ENCODE measurements around the gene MRPS10. TPM values are rescaled to one million over a fixed set of nuclear protein-coding genes. Genes with fewer than 3 reads are reported as not detected.

The MRPS10 gene
- total and polyA plus RNA-seq, 7 donors: 27.7 to 41.4 (median 33.0) TPM

DNA sequence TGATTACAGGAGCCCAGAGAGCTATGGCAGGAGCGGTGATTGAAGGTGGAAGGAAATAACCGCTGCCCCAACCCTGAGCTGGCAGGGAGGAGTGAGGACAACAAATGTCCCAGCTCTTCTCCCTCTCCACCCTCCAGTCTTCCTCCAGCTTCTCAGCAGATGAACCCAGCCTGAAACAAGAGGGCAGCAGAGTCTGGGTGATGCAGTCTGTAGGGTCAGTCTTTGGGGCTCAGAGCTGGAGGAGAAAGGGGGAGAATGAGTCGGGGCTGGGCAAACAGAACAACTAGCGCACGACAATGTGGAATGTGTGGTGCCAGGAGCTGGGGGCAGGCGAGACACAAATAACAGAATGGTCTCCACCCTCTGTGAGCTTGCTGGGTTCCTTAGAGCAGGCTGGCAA is 49.0 kb downstream of the MRPS10 start:
- no peaks in the 10 kb centered on the region for H3K9me3 ChIP-seq
- 81 to 86% methylated on average over 6 of the region's 6 CpGs for WGBS, 2 donors
- no peak overlapping the region for H3K4me3 ChIP-seq
- no peak overlapping the region for H3K27ac ChIP-seq
- TF ChIP-seq, protein P1, sequence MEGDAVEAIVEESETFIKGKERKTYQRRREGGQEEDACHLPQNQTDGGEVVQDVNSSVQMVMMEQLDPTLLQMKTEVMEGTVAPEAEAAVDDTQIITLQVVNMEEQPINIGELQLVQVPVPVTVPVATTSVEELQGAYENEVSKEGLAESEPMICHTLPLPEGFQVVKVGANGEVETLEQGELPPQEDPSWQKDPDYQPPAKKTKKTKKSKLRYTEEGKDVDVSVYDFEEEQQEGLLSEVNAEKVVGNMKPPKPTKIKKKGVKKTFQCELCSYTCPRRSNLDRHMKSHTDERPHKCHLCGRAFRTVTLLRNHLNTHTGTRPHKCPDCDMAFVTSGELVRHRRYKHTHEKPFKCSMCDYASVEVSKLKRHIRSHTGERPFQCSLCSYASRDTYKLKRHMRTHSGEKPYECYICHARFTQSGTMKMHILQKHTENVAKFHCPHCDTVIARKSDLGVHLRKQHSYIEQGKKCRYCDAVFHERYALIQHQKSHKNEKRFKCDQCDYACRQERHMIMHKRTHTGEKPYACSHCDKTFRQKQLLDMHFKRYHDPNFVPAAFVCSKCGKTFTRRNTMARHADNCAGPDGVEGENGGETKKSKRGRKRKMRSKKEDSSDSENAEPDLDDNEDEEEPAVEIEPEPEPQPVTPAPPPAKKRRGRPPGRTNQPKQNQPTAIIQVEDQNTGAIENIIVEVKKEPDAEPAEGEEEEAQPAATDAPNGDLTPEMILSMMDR (IDR thresholded peaks at IDR 0.05): no peak
- TF ChIP-seq EP300 (IDR thresholded peaks at IDR 0.05): no peak
- TF ChIP-seq POLR2A (IDR thresholded peaks at IDR 0.05): no peak
- TF ChIP-seq POLR2AphosphoS5 (IDR thresholded peaks at IDR 0.05): no peak
- H3K27me3 ChIP-seq: no peaks in the 10 kb centered on the region
- no peaks in the 10 kb centered on the region for H3K4me1 ChIP-seq
- H3K36me3 ChIP-seq: no peaks in the 10 kb centered on the region
- intact Hi-C loops (cut with DNase I): no loop called here
- DNase-seq: no peak

DNA sequence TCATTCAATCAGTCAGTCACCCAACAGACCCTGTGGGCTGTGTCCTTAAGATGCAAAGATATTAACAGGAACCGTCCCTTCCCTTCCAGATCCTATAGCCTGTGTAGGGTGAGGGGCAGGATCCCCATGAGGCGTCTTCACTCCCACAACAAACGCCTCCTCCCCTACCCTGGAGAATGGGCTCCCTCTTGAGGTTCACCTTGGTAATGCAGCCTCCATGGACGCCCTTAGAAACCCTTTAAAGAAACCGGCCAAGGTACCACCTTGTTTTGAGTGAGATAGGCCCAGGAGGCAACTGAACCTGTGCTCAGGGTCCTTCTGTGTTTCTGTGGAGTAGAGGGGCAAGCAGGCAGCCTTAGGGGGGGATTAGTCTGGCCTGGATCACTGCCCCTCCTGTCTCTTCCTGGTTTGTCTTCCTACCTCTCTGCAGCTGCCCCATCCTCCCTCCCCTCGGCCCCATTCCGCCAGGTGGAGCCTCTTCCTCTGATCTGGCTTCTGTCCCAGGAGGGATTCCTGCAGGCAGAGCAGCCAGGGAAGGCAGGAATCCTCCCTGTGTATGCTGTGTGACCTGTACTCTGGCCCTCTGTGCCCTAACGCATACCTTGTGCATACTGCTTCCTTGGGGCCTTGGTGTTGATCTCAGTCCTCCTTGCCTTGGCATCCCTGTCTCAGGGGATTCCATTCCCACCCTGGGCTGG is 51.1 kb downstream of the MRPS10 start:
- TF ChIP-seq EP300 (IDR thresholded peaks at IDR 0.05): no peak
- TF ChIP-seq, protein P1 (IDR thresholded peaks at IDR 0.05): peak; percentile 53 to 96 (median 90)
- no peak for DNase-seq
- WGBS, 2 donors: 7 to 23% methylated on average over 8 of the region's 8 CpGs
- Histone ChIP-seq H3K4me1 (no peaks in the 10 kb centered on the region), H3K9me3 (no peaks in the 10 kb centered on the region), H3K36me3 (no peaks in the 10 kb centered on the region), H3K27me3 (no peaks in the 10 kb centered on the region), H3K27ac (no peak overlapping the region), H3K4me3 (no peak overlapping the region)
- intact Hi-C loops (cut with DNase I): loop anchor here (1.0 kb wide), 1 partner anchor 91 kb away; no protein-coding TSS in a partner anchor

DNA sequence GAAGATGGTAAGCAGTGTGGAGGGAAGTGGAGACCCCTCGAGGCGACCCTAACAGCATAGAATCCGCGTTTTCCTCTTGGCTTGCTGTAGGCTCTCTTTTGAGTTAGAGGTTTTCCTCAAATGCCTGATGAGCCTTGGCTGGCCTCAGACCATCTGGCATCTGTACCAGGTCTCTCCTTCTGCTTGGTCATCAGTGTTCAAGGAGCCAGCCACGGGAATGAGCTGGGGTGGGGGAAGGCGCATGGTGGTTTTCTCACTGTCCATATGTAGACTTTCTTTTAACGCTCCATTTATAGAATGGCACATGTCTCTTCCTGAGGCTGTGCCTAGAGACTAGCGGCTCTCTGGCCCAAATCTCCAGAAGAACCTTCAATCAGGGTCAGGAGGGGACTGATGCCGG is 52.6 kb downstream of the MRPS10 start:
- no peaks in the 10 kb centered on the region for H3K9me3 ChIP-seq
- no peaks in the 10 kb centered on the region for H3K4me1 ChIP-seq
- DNase-seq: no peak
- WGBS, 2 donors: 87 to 92% methylated on average over 9 of the region's 9 CpGs
- H3K36me3 ChIP-seq: no peaks in the 10 kb centered on the region
- H3K27me3 ChIP-seq: no peaks in the 10 kb centered on the region
- H3K4me3 ChIP-seq: no peak overlapping the region
- intact Hi-C loops (cut with DNase I): no loop called here
- TF ChIP-seq, protein P1 (IDR thresholded peaks at IDR 0.05): no peak
- TF ChIP-seq POLR2A (IDR thresholded peaks at IDR 0.05) (no peak), EP300 (IDR thresholded peaks at IDR 0.05) (no peak), POLR2AphosphoS5 (IDR thresholded peaks at IDR 0.05) (no peak)
- H3K27ac ChIP-seq: no peak overlapping the region

DNA sequence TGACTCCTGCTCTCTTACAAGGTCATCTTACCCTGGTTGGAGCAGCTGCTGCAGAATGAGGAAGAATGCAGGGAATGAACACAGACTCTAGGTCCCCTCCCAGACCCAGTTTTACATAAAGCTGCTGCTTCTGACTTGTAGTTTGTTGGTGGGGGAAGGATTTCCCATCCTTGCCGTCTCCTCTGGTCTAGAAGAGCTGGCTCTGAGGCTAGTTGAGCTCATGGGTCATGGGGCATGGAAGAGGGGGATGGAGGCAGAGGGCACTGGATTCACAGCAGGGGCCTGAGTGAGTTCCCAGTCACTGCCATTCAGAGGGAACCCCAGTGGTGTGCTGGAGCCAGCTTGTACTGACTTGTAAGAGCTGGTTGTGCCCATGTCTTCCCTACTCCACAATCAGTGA is 53.7 kb downstream of the MRPS10 start:
- H3K36me3 ChIP-seq: no peaks in the 10 kb centered on the region
- no peaks in the 10 kb centered on the region for H3K9me3 ChIP-seq
- H3K4me3 ChIP-seq: no peak overlapping the region
- no peaks in the 10 kb centered on the region for H3K27me3 ChIP-seq
- WGBS, 2 donors: 84 to 85% methylated on average over 1 of the region's 1 CpG
- H3K4me1 ChIP-seq: no peaks in the 10 kb centered on the region
- no peak overlapping the region for H3K27ac ChIP-seq
- intact Hi-C loops (cut with DNase I): no loop called here
- no peak for DNase-seq
- TF ChIP-seq POLR2A (IDR thresholded peaks at IDR 0.05) (no peak), POLR2AphosphoS5 (IDR thresholded peaks at IDR 0.05) (no peak), EP300 (IDR thresholded peaks at IDR 0.05) (no peak)
- TF ChIP-seq, protein P1 (IDR thresholded peaks at IDR 0.05): no peak

DNA sequence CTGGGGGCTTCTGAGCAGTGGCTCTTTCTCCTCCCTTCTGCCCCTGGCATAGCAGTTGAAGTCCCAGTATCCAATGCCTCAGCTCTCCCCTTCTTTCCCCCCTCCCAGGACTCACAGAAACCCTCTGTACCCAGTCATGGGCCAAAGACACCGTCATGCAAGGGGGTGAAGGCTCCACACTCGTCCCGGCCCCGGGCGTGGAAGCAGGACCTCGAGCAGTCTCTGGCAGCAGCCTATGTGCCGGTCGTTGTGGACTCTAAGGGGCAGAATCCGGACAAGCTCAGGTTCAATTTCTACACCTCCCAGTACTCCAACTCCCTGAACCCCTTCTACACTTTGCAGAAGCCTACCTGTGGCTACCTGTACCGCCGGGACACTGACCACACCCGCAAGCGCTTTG is 54.8 kb downstream of the MRPS10 start:
- intact Hi-C loops (cut with DNase I): no loop called here
- WGBS, 2 donors: 73 to 89% methylated on average over 13 of the region's 13 CpGs
- H3K36me3 ChIP-seq: no peaks in the 10 kb centered on the region
- H3K27ac ChIP-seq: no peak overlapping the region
- TF ChIP-seq, protein P1 (IDR thresholded peaks at IDR 0.05): no peak
- TF ChIP-seq POLR2A (IDR thresholded peaks at IDR 0.05) (no peak), POLR2AphosphoS5 (IDR thresholded peaks at IDR 0.05) (no peak), EP300 (IDR thresholded peaks at IDR 0.05) (no peak)
- no peaks in the 10 kb centered on the region for H3K27me3 ChIP-seq
- no peaks in the 10 kb centered on the region for H3K9me3 ChIP-seq
- H3K4me1 ChIP-seq: peaks cover 0 to 3% (median 2%) of the 10 kb centered on the region in 4 donors
- H3K4me3 ChIP-seq: no peak overlapping the region
- no peak for DNase-seq
